Chondrocyte (in vitro differentiated cells): ENCODE data around the gene CTIF. TPM values are rescaled to one million over a fixed set of nuclear protein-coding genes. Genes with fewer than 3 reads are reported as not detected.

ENCODE experiments used
- DNase-seq: peaks from one replicate; pipeline ENCODE4 v3.0.0; 2021; ENCODE audit warnings: mixed read lengths, low spot score
- H3K27ac Mint-ChIP-seq: one replicate; pipeline ENCODE4 v1.8.0; 2021; ENCODE audit warnings: mild to moderate bottlenecking, moderate library complexity, mixed read lengths; ENCODE audit not compliant: unreplicated experiment
- H3K27me3 Mint-ChIP-seq: 2 replicates; pipeline ENCODE4 v1.8.0; 2021; ENCODE audit warnings: low read depth, mixed read lengths
- H3K36me3 Mint-ChIP-seq: 2 replicates; pipeline ENCODE4 v1.8.0; 2021; ENCODE audit warnings: low read depth, mixed read lengths
- H3K4me1 Mint-ChIP-seq: 2 replicates; pipeline ENCODE4 v1.8.0; 2021; ENCODE audit warnings: low read depth, mild to moderate bottlenecking, mixed read lengths
- H3K4me3 Mint-ChIP-seq: one replicate; pipeline ENCODE4 v1.8.0; 2021; ENCODE audit warnings: mild to moderate bottlenecking, moderate library complexity, mixed read lengths; ENCODE audit not compliant: unreplicated experiment
- H3K9me3 Mint-ChIP-seq: 2 replicates; pipeline ENCODE4 v1.8.0; 2021; ENCODE audit warnings: low read depth, mixed read lengths
- total RNA-seq: library from RNA; stranded (reverse); gene quantifications from 3 replicates; pipeline ENCODE4 v1.2.1, GENCODE V29; 2021
- TF ChIP-seq, protein P1 (sequence below): fragments of 200-600 bp; sonication (generic); IDR thresholded peaks from 2 replicates; pipeline ENCODE4 v1.5.0; 2021; ENCODE audit warnings: antibody characterized with exemption, mild to moderate bottlenecking, moderate library complexity

Gene CTIF
- total RNA-seq, 1 donor from 2014 or later = 184 TPM

DNA sequence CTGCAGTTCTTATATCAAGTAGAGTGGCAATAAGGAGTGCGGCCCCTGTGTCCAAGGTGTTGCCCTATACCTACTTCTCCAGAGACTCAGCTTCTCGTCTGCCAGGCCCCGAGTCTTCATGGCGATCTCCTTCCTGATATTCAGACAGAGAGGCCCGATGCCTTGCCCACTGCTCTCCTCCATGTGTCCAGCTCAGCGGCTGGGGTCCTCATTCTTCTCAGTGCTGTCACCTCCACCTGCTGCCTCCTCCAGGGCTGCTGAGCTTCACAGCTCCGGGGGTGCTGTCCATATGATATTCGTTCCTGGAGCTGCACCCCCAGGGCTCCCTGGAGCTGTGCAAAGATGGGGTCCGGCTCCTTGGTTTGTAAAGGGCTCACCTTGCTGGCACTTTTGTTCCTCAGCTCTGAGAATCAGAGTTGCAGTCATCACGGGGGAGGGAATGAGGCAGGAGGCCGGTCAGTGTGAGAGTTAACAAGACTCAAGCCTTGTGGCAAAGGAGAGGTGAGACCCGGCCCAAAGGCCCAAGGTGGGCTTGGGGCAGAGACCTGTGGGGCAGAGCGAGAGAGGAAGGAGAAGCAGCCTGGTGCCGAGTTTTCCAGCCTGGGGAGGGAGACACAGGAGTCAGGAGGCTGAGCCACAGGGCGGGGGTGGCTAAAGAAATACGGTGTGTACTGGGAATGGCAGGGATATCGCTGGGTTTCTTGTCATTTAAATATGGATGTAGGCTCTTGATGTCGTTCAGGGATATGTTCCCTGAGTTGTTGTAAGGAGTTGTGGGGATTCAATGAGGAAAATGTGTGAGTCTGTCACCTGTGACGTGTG lies 120.6 kb downstream of the CTIF start:
- TF ChIP-seq, protein P1, sequence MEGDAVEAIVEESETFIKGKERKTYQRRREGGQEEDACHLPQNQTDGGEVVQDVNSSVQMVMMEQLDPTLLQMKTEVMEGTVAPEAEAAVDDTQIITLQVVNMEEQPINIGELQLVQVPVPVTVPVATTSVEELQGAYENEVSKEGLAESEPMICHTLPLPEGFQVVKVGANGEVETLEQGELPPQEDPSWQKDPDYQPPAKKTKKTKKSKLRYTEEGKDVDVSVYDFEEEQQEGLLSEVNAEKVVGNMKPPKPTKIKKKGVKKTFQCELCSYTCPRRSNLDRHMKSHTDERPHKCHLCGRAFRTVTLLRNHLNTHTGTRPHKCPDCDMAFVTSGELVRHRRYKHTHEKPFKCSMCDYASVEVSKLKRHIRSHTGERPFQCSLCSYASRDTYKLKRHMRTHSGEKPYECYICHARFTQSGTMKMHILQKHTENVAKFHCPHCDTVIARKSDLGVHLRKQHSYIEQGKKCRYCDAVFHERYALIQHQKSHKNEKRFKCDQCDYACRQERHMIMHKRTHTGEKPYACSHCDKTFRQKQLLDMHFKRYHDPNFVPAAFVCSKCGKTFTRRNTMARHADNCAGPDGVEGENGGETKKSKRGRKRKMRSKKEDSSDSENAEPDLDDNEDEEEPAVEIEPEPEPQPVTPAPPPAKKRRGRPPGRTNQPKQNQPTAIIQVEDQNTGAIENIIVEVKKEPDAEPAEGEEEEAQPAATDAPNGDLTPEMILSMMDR = no peak
- DNase-seq = no peak
- Mint-ChIP-seq H3K9me3 (no peaks in the 10 kb centered on the region), H3K27ac (no peak overlapping the region), H3K4me1 (peaks cover 32% of the 10 kb centered on the region), H3K27me3 (no peaks in the 10 kb centered on the region), H3K4me3 (no peak overlapping the region), H3K36me3 (no peaks in the 10 kb centered on the region)

DNA sequence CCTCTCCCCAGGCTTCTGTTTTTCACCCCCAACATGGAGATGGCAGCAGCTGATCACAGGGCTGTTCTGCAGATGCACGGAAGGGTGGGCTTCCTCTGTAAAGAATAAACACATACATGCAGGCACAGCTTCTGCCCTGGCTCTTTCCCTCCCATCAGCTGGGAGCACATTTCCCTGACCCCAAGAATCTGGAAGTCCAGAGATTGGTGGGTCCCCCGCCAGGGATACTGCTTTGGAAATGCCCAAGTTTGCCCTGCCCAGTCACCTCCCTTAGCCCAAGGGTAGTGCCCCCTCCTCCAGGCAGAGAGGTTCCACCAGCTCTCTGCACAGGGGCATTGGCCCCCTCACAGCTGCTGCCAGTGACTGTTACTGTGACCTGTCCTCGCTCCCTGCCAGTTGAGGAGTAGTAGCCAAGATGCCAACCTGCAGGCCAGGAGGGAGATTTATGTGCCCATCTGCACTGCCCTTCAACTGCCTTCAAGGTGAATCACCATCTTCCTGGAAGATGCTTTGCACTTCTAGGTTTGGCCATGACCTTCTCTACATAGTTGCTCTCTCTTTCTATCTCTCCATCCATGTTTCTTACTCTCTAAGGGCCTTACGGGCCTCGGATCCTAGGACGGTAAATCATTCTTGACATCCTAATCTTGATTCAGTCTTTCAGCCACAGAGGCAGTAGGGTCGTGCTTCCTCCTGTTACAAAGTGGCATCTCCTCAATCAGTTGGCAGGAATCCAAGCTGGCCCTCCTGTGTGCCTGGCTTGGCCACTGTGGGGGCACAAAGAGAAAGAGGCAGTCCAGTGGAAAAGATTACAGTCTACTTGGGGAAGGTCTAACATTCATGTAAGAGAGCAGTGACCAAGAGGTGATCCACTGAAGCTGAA lies 121.8 kb downstream of the CTIF start:
- Mint-ChIP-seq H3K27me3 (no peaks in the 10 kb centered on the region), H3K27ac (peak overlapping the region; percentile 87), H3K36me3 (peaks cover 4% of the 10 kb centered on the region), H3K9me3 (peaks cover 3% of the 10 kb centered on the region), H3K4me1 (peaks cover 32% of the 10 kb centered on the region), H3K4me3 (no peak overlapping the region)
- TF ChIP-seq, protein P1 = no peak
- DNase-seq = no peak

GRCh38 chr18:48661421-48661820 lies 122.6 kb downstream of the CTIF start:
- H3K4me3 Mint-ChIP-seq = peak overlapping the region; percentile 14

GRCh38 chr18:48662011-48662661 lies 123.3 kb downstream of the CTIF start:
- Mint-ChIP-seq H3K27ac (peak overlapping the region; percentile 87), H3K9me3 (peaks cover 9% of the 10 kb centered on the region), H3K4me3 (peak overlapping the region; percentile 14), H3K4me1 (peaks cover 32% of the 10 kb centered on the region), H3K27me3 (no peaks in the 10 kb centered on the region), H3K36me3 (peaks cover 16% of the 10 kb centered on the region)
- no peak for DNase-seq
- TF ChIP-seq, protein P1 = peak; percentile 31

More at GRCh38 chr18:48661421-48661820, 122.6 kb downstream of the CTIF start:
- H3K4me1 Mint-ChIP-seq = peaks cover 32% of the 10 kb centered on the region
- H3K27me3 Mint-ChIP-seq = no peaks in the 10 kb centered on the region
- DNase-seq = no peak
- H3K36me3 Mint-ChIP-seq = peaks cover 13% of the 10 kb centered on the region
- TF ChIP-seq, protein P1 = no peak
- peak overlapping the region; percentile 87 for H3K27ac Mint-ChIP-seq
- peaks cover 9% of the 10 kb centered on the region for H3K9me3 Mint-ChIP-seq
